ENCODE results near the gene EPHB1.

EPHB1 gene

DNA sequence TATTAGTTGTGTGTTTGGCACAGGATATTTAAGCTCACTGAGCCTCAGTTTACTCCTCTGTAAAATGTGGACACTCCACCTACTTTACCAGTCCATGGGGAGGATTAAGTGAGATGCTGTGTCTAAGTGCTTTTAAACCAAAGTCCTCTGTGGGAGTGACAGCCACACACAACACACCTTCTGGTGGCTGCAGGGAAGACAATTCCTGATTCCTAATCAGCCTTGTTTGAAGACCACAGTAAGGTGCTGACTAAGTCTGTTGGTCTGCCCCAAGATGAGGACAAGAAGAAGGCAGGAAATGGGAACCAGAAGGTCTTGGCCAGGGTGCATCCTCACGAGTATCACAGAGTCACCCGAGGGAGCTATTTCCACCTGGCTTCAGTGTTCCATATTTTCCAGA is 52.3 kb downstream of the EPHB1 start:
- DNase-seq (ENCODE audit: low read depth, low spot score) = no peak
- H3K4me3 ChIP-seq (ENCODE audit: low read depth, low read length) = no peak overlapping the region
- TF ChIP-seq, protein P1, sequence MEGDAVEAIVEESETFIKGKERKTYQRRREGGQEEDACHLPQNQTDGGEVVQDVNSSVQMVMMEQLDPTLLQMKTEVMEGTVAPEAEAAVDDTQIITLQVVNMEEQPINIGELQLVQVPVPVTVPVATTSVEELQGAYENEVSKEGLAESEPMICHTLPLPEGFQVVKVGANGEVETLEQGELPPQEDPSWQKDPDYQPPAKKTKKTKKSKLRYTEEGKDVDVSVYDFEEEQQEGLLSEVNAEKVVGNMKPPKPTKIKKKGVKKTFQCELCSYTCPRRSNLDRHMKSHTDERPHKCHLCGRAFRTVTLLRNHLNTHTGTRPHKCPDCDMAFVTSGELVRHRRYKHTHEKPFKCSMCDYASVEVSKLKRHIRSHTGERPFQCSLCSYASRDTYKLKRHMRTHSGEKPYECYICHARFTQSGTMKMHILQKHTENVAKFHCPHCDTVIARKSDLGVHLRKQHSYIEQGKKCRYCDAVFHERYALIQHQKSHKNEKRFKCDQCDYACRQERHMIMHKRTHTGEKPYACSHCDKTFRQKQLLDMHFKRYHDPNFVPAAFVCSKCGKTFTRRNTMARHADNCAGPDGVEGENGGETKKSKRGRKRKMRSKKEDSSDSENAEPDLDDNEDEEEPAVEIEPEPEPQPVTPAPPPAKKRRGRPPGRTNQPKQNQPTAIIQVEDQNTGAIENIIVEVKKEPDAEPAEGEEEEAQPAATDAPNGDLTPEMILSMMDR (IDR thresholded peaks at IDR 0.05; ENCODE audit: insufficient read depth, low read length, missing control alignments) = no peak
- ChIA-PET CTCF (no interaction called here), POLR2A (no interaction called here)

DNA sequence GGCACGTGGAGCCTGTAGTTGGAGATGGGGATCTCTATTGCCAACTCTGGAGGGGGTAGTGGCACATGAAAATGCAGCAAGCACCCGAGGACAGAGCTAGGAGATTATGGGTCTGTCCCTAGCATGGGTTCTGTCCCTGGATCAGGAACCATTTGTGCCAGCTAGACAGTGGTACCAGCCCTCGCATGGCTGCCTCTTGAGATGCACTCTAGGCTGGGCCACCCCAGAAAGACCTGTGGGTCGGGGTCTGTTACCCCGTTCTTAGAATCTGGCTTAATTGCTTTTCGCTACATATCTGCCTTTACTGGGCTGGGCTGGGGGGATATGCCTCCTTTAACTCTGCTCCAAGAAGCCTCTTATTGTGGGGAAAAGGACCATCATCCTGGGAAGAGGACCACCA is 54.5 kb downstream of the EPHB1 start:
- TF ChIP-seq, protein P1 (IDR thresholded peaks at IDR 0.05; ENCODE audit: insufficient read depth, low read length, missing control alignments) = no peak
- no peak for DNase-seq (ENCODE audit: low read depth, low spot score)
- ChIA-PET POLR2A (no interaction called here), CTCF (no interaction called here)
- H3K4me3 ChIP-seq (ENCODE audit: low read depth, low read length) = no peak overlapping the region

DNA sequence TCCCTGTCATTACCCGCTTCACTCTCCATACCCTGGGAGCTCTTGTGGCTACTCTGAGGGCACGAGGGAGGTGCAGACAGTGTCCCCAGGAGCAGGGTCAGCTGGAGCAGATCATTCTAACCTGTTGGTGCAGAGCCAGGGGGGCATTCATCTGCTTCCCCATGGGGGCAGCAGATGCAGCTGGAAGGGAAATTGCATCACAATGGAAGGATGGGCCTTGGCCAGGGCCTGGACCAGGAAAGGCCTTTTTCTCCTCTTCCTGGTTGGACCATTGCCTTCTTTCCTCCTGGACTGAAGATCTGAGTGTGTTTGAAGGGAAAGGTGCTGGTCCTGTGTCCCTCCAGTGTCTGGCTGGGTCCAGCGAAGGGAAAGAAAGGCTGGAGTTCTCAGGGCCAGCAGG is 55.7 kb downstream of the EPHB1 start:
- H3K4me3 ChIP-seq (ENCODE audit: low read depth, low read length) = no peak overlapping the region
- ChIA-PET POLR2A (no interaction called here), CTCF (no interaction called here)
- no peak for DNase-seq (ENCODE audit: low read depth, low spot score)
- TF ChIP-seq, protein P1 (IDR thresholded peaks at IDR 0.05; ENCODE audit: insufficient read depth, low read length, missing control alignments) = no peak

DNA sequence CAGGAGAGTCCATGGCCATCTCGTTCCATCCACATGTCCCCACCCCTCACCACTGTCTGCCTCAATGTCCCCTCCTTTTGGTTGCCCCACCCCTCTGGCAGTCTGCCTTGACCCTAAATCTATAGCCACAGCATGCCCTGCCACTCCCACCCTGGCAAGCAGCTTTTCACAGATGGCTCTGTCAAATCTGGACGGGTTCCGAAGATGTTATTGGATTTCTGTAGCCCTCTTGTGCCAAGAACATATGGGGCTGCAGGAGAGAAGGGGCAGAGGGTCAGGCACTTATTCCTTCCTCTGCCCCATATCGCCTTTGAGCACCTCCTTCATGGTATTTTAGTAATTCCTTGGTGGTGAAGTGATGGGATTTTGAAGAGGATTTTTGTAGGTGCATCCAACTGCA is 57.1 kb downstream of the EPHB1 start:
- DNase-seq (ENCODE audit: low read depth, low spot score) = no peak
- CTCF ChIA-PET = no interaction called here
- TF ChIP-seq, protein P1 (IDR thresholded peaks at IDR 0.05; ENCODE audit: insufficient read depth, low read length, missing control alignments) = no peak
- H3K4me3 ChIP-seq (ENCODE audit: low read depth, low read length) = no peak overlapping the region
- POLR2A ChIA-PET = no interaction called here

DNA sequence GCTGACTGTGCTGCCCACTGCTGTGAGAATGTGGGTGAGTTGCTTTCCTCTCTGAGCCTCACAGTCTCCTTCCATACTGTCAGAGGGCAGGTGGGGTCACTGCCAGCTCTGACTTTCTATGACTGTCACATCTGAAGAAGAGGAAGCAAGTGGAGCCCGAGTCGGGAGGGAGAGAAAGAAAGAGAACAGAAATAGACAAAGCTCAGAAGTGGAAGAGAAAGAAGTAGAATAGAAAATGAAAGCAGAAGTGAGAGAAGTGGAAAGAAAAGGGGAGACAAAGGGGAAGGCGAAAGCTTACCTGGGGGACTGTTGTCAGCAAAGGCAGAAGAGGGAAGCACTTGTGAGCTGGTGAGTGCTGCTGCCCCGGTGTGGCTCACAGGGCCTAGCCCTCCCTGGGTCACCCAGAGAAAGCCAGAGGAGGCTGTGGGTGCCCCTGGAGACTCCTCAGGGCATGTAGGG is 57.9 kb downstream of the EPHB1 start:
- no peak for DNase-seq (ENCODE audit: low read depth, low spot score)
- H3K4me3 ChIP-seq (ENCODE audit: low read depth, low read length) = no peak overlapping the region
- TF ChIP-seq, protein P1 (IDR thresholded peaks at IDR 0.05; ENCODE audit: insufficient read depth, low read length, missing control alignments) = no peak
- CTCF ChIA-PET = no interaction called here
- POLR2A ChIA-PET = no interaction called here

DNA sequence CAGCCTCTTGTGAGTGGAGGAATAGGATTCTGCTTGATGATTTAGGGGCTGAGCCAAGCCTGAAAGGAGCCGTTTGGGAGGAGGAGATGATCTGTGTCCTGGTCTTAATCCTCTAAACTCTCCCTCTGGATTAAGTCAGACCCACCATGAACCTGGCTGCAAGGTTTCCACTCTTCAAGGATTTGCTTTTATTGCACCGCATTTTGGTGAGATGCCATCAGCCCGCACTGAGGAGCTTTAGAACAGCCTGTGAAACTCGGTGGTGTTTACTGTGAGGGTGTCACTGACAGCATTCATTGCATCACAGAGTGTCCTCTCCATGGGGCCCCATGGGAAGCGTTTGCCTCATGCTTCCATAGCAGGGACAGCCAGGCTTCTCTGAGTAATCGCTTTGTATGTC is 59.2 kb downstream of the EPHB1 start:
- no peak for DNase-seq (ENCODE audit: low read depth, low spot score)
- no peak overlapping the region for H3K4me3 ChIP-seq (ENCODE audit: low read depth, low read length)
- ChIA-PET POLR2A (no interaction called here), CTCF (no interaction called here)
- TF ChIP-seq, protein P1 (IDR thresholded peaks at IDR 0.05; ENCODE audit: insufficient read depth, low read length, missing control alignments) = no peak

Data from AG04449 (cell line).